ENCODE data around the gene WDR27. TPM values are rescaled to one million over a fixed set of nuclear protein-coding genes. Genes with fewer than 3 reads are reported as not detected.
A peak's percentile ranks its signal among the peaks of the same experiment; 100 is the strongest.

Gene WDR27
- polyA plus RNA-seq, 3 donors: 0.95 to 20.5 (median 2.0) TPM

GRCh38 chr6:169571123-169571962 lies 130.5 kb downstream of the WDR27 start:
- Histone ChIP-seq H3K27ac (ENCODE audit: low read depth in 1 of 2, low read length in 2 of 2) (no peak overlapping the region), H2AFZ (ENCODE audit: insufficient read depth, low read depth, low read length, poor library complexity, severe bottlenecking) (no peak overlapping the region), H4K20me1 (ENCODE audit: insufficient read depth, low read length) (no peaks in the 10 kb centered on the region), H3K36me3 (replicated peaks in 1 of 2; ENCODE audit: control insufficient read depth in 1 of 2, insufficient read depth in 2 of 2, low read length in 2 of 2) (no peaks in the 10 kb centered on the region), H3K27me3 (ENCODE audit: control insufficient read depth in 2 of 2, insufficient read depth in 2 of 2, low read length in 2 of 2) (no peaks in the 10 kb centered on the region), H3K4me3 (replicated peaks in 1 of 3; ENCODE audit: low read depth in 2 of 3, low read length in 3 of 3) (no peak overlapping the region), H3K9me3 (replicated peaks in 1 of 2; ENCODE audit: control insufficient read depth in 1 of 2, insufficient read depth in 1 of 2, low read length in 2 of 2) (peaks cover 0 to 20% of the 10 kb centered on the region in 2 donors), H3K79me2 (ENCODE audit: insufficient read depth, low read length) (no peaks in the 10 kb centered on the region), H3K4me1 (ENCODE audit: control insufficient read depth in 1 of 2, insufficient read depth in 2 of 2, low read length in 2 of 2) (no peaks in the 10 kb centered on the region), H3K9ac (ENCODE audit: insufficient read depth, low read length, poor library complexity, severe bottlenecking) (no peak overlapping the region), H3K4me2 (replicated peaks; ENCODE audit: extremely low read depth, low read length, poor library complexity, severe bottlenecking) (no peak overlapping the region)
- Mint-ChIP-seq H3K4me3 (no peak overlapping the region), H3K4me1 (no peaks in the 10 kb centered on the region), H3K9me3 (peaks cover 2 to 17% (median 5%) of the 10 kb centered on the region in 7 donors), H3K27me3 (ENCODE audit: low read depth in 3 of 3) (peaks cover 0 to 2% (median 0%) of the 10 kb centered on the region in 3 donors), H3K36me3 (no peaks in the 10 kb centered on the region), H3K27ac (peak overlapping the region in 1 of 7 donors; percentile 60)
- DNase-seq: no peak
- no peak for TF ChIP-seq CTCF (IDR thresholded peaks at IDR 0.05)
- intact Hi-C loops (cut with micrococcal nuclease): no loop called here
- 100% methylated on average over 3 of the region's 12 CpGs for WGBS (ENCODE audit: insufficient coverage)

GRCh38 chr6:169568314-169569087 lies 133.3 kb downstream of the WDR27 start:
- no peak overlapping the region for H2AFZ ChIP-seq (ENCODE audit: insufficient read depth, low read depth, low read length, poor library complexity, severe bottlenecking)
- Mint-ChIP-seq H3K9me3 (peaks cover 8 to 36% (median 13%) of the 10 kb centered on the region in 7 donors), H3K27me3 (ENCODE audit: low read depth in 3 of 3) (peaks cover 0 to 2% (median 0%) of the 10 kb centered on the region in 3 donors), H3K27ac (no peak overlapping the region), H3K4me3 (no peak overlapping the region), H3K4me1 (no peaks in the 10 kb centered on the region), H3K36me3 (no peaks in the 10 kb centered on the region)
- no CpG with 5 or more reads among the region's 8 CpGs for WGBS (ENCODE audit: insufficient coverage)
- DNase-seq: no peak
- H3K4me2 ChIP-seq (replicated peaks; ENCODE audit: extremely low read depth, low read length, poor library complexity, severe bottlenecking): no peak overlapping the region
- no peaks in the 10 kb centered on the region for H3K36me3 ChIP-seq (replicated peaks in 1 of 2; ENCODE audit: control insufficient read depth in 1 of 2, insufficient read depth in 2 of 2, low read length in 2 of 2)
- TF ChIP-seq CTCF (IDR thresholded peaks at IDR 0.05): no peak
- H3K4me1 ChIP-seq (ENCODE audit: control insufficient read depth in 1 of 2, insufficient read depth in 2 of 2, low read length in 2 of 2): no peaks in the 10 kb centered on the region
- intact Hi-C loops (cut with micrococcal nuclease): no loop called here
- H3K79me2 ChIP-seq (ENCODE audit: insufficient read depth, low read length): no peaks in the 10 kb centered on the region
- no peak overlapping the region for H3K4me3 ChIP-seq (replicated peaks in 1 of 3; ENCODE audit: low read depth in 2 of 3, low read length in 3 of 3)
- H3K27me3 ChIP-seq (ENCODE audit: control insufficient read depth in 2 of 2, insufficient read depth in 2 of 2, low read length in 2 of 2): no peaks in the 10 kb centered on the region
- H3K9me3 ChIP-seq (replicated peaks in 1 of 2; ENCODE audit: control insufficient read depth in 1 of 2, insufficient read depth in 1 of 2, low read length in 2 of 2): peaks cover 8 to 44% of the 10 kb centered on the region in 2 donors
- no peak overlapping the region for H3K27ac ChIP-seq (ENCODE audit: low read depth in 1 of 2, low read length in 2 of 2)
- no peaks in the 10 kb centered on the region for H4K20me1 ChIP-seq (ENCODE audit: insufficient read depth, low read length)
- no peak overlapping the region for H3K9ac ChIP-seq (ENCODE audit: insufficient read depth, low read length, poor library complexity, severe bottlenecking)

Measured in CD14-positive monocyte (primary cell).